Suprapubic skin (tissue), 4 donors: ENCODE results near the gene WDR5. TPM values are rescaled to one million over a fixed set of nuclear protein-coding genes. Genes with fewer than 3 reads are reported as not detected.

Experiments
- DNase-seq, 2 donors: peaks; one replicate each; pipeline ENCODE4 v3.0.0-alpha.2; 2019; ENCODE audit warnings: low spot score in 2 of 2
- H3K27ac ChIP-seq: fragments of 200-600 bp; sonication (generic); one replicate; pipeline ENCODE4 v1.5.1; 2019
- H3K27me3 ChIP-seq: fragments of 200-600 bp; sonication (generic); one replicate; pipeline ENCODE4 v1.5.1; 2019
- H3K36me3 ChIP-seq: fragments of 200-600 bp; sonication (generic); one replicate; pipeline ENCODE4 v1.5.1; 2019
- H3K4me1 ChIP-seq: fragments of 200-600 bp; sonication (generic); one replicate; pipeline ENCODE4 v1.5.1; 2019
- H3K4me3 ChIP-seq: fragments of 200-600 bp; sonication (generic); one replicate; pipeline ENCODE4 v1.5.1; 2019; ENCODE audit warnings: mild to moderate bottlenecking
- H3K9me3 ChIP-seq: fragments of 200-600 bp; sonication (generic); one replicate; pipeline ENCODE4 v1.5.1; 2019
- EP300 ChIP-seq: sonication (generic); formaldehyde crosslinking; IDR thresholded peaks from one replicate; pipeline ENCODE4 v1.6.1; 2017; ENCODE audit warnings: antibody characterized with exemption
- POLR2A ChIP-seq, 2 donors: fragments of 450-650 bp; IDR thresholded peaks; one replicate each; pipeline ENCODE4 v1.6.1; 2017; ENCODE audit warnings: antibody characterized with exemption in 2 of 2, mild to moderate bottlenecking in 2 of 2, moderate library complexity in 2 of 2
- POLR2AphosphoS5 ChIP-seq, 3 donors: sonication (generic); formaldehyde crosslinking; IDR thresholded peaks; one replicate each; pipeline ENCODE4 v1.6.1; 2017; ENCODE audit warnings: antibody characterized with exemption in 3 of 3
- WGBS: methylation state at CpG from one replicate; pipeline ENCODE4 v1.1.5; 2018; 5-methylcytosine and 5-hydroxymethylcytosine counted together
- total RNA-seq, 4 donors: library from RNA; depleted of rRNA; stranded (reverse); fragments of >200 nt; gene quantifications; one replicate each; pipeline ENCODE4 v1.1.0, GENCODE V29; 2016
- TF ChIP-seq, protein P1 (sequence below), 2 donors: fragments of 200-600 bp in 1 of 2; fragments of 450-650 bp in 1 of 2; sonication (generic) in 1 of 2; IDR thresholded peaks; one replicate each; pipeline ENCODE4 v1.5.1; 2016 to 2019; ENCODE audit warnings: antibody characterized with exemption in 2 of 2, mild to moderate bottlenecking in 1 of 2, moderate library complexity in 1 of 2

Gene WDR5
- total RNA-seq, 4 donors from 2014 or later = 21.7 to 37.8 (median 26.5) TPM

- 95% methylated on average over 9 of the region's 11 CpGs for whole genome bisulfite sequencing
Observed at GRCh38 chr9:134152488-134152887, 16.6 kb downstream of the WDR5 start.

DNA sequence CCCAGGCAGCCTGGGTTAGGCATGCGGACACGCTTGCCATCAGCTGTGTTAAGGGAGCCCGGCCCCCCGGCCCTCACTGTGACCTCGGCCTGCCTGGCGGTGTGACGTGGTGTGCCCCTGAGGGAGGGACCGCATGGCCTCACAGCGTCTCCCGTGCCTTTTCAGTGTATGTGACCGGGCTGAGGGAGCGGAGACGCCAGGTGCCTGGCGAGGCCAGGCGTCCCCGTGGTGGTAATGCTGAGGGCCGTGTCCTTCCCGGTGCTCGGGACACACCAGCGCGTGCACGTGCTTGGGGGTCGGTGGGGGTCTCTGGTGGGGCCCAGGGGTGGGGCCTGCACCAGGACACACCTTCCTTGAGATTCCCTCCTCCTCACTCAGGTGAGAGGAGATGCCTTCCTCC lies 17.6 kb downstream of the WDR5 start:
- H3K27me3 ChIP-seq = no peaks in the 10 kb centered on the region
- TF ChIP-seq, protein P1, sequence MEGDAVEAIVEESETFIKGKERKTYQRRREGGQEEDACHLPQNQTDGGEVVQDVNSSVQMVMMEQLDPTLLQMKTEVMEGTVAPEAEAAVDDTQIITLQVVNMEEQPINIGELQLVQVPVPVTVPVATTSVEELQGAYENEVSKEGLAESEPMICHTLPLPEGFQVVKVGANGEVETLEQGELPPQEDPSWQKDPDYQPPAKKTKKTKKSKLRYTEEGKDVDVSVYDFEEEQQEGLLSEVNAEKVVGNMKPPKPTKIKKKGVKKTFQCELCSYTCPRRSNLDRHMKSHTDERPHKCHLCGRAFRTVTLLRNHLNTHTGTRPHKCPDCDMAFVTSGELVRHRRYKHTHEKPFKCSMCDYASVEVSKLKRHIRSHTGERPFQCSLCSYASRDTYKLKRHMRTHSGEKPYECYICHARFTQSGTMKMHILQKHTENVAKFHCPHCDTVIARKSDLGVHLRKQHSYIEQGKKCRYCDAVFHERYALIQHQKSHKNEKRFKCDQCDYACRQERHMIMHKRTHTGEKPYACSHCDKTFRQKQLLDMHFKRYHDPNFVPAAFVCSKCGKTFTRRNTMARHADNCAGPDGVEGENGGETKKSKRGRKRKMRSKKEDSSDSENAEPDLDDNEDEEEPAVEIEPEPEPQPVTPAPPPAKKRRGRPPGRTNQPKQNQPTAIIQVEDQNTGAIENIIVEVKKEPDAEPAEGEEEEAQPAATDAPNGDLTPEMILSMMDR (IDR thresholded peaks at IDR 0.05) = no peak
- no peak overlapping the region for H3K27ac ChIP-seq
- DNase-seq = no peak
- 92% methylated on average over 21 of the region's 23 CpGs for WGBS
- H3K4me1 ChIP-seq = no peaks in the 10 kb centered on the region
- peaks cover 100% of the 10 kb centered on the region for H3K36me3 ChIP-seq
- H3K4me3 ChIP-seq = no peak overlapping the region
- no peaks in the 10 kb centered on the region for H3K9me3 ChIP-seq

More at GRCh38 chr9:134152488-134152887, 16.6 kb downstream of the WDR5 start:
- TF ChIP-seq POLR2AphosphoS5 (IDR thresholded peaks at IDR 0.05) (no peak), EP300 (no peak), POLR2A (IDR thresholded peaks at IDR 0.05) (no peak)
- TF ChIP-seq, protein P1 (IDR thresholded peaks at IDR 0.05) = no peak
- Histone ChIP-seq H3K9me3 (no peaks in the 10 kb centered on the region), H3K27ac (no peak overlapping the region), H3K4me1 (no peaks in the 10 kb centered on the region), H3K27me3 (no peaks in the 10 kb centered on the region), H3K36me3 (peaks cover 97% of the 10 kb centered on the region), H3K4me3 (no peak overlapping the region)
- DNase-seq = no peak

DNA sequence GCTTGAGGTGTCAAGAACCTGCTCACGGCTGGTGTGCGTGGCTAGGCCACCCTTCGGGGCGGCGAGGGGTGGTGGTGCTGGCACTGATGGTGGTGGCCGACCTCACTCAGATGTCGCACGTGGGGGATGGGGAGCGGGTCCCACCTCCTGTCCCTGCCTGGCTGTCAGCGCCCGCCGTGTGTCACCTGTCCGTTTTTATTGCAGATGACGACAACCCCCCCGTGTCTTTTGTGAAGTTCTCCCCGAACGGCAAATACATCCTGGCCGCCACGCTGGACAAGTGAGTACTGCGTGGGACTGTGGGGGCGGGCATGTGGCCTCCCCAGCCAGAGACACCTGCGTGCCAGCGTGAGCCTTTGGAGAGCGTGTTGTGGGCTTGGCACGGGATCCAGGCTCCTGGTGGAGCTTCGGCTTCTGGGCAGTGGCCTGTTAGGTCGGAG lies 18.4 kb downstream of the WDR5 start:
- H3K4me1 ChIP-seq = no peaks in the 10 kb centered on the region
- DNase-seq = no peak
- 93% methylated on average over 21 of the region's 27 CpGs for WGBS
- H3K9me3 ChIP-seq = no peaks in the 10 kb centered on the region
- no peak overlapping the region for H3K27ac ChIP-seq
- H3K36me3 ChIP-seq = peaks cover 100% of the 10 kb centered on the region
- H3K27me3 ChIP-seq = no peaks in the 10 kb centered on the region
- no peak overlapping the region for H3K4me3 ChIP-seq
- no peak for TF ChIP-seq EP300
- TF ChIP-seq POLR2AphosphoS5 (IDR thresholded peaks at IDR 0.05) = no peak
- TF ChIP-seq, protein P1 (IDR thresholded peaks at IDR 0.05) = no peak
- no peak for TF ChIP-seq POLR2A (IDR thresholded peaks at IDR 0.05)

- Histone ChIP-seq H3K27ac (no peak overlapping the region), H3K27me3 (no peaks in the 10 kb centered on the region), H3K4me3 (no peak overlapping the region), H3K36me3 (peaks cover 91% of the 10 kb centered on the region), H3K9me3 (no peaks in the 10 kb centered on the region), H3K4me1 (no peaks in the 10 kb centered on the region)
- TF ChIP-seq, protein P1 (IDR thresholded peaks at IDR 0.05) = no peak
- TF ChIP-seq POLR2AphosphoS5 (IDR thresholded peaks at IDR 0.05) (no peak), POLR2A (IDR thresholded peaks at IDR 0.05) (no peak), EP300 (no peak)
- DNase-seq = no peak
- 89% methylated on average over 8 of the region's 20 CpGs for WGBS
Observed at GRCh38 chr9:134155812-134156377, 20.0 kb downstream of the WDR5 start.

GRCh38 chr9:134156564-134157377 lies 20.9 kb downstream of the WDR5 start:
- Histone ChIP-seq H3K36me3 (peaks cover 82% of the 10 kb centered on the region), H3K4me1 (no peaks in the 10 kb centered on the region), H3K27me3 (no peaks in the 10 kb centered on the region), H3K27ac (no peak overlapping the region), H3K9me3 (no peaks in the 10 kb centered on the region), H3K4me3 (no peak overlapping the region)
- TF ChIP-seq POLR2AphosphoS5 (IDR thresholded peaks at IDR 0.05) (no peak), POLR2A (IDR thresholded peaks at IDR 0.05) (no peak), EP300 (no peak)
- TF ChIP-seq, protein P1 (IDR thresholded peaks at IDR 0.05) = no peak
- DNase-seq = no peak
- WGBS = 95% methylated on average over 30 of the region's 33 CpGs
